Gastroesophageal sphincter (tissue), 3 donors: ENCODE data around the gene PARD3.

Experiments used
- CTCF ChIP-seq, 4 experiments: fragments of 200-600 bp in 2 of 4; fragments of 450-650 bp in 2 of 4; sonication (generic) in 1 of 4; IDR thresholded peaks; one replicate each; pipeline ENCODE4 v1.5.1; 2017 to 2019; ENCODE audit warnings: antibody characterized with exemption in 4 of 4, mild to moderate bottlenecking in 2 of 4, moderate library complexity in 2 of 4
- POLR2A ChIP-seq, 2 donors: fragments of 450-650 bp; IDR thresholded peaks; one replicate each; pipeline ENCODE4 v1.6.1; 2017; ENCODE audit warnings: antibody characterized with exemption in 2 of 2, mild to moderate bottlenecking in 2 of 2, moderate library complexity in 1 of 2

- TF ChIP-seq CTCF (IDR thresholded peaks at IDR 0.05) (no peak), POLR2A (IDR thresholded peaks at IDR 0.05) (no peak)
These were observed 394.8 kb downstream of the PARD3 start for GRCh38 chr10:34420273-34420672.
